HG02588 (cell line): ENCODE measurements around the gene PTPRG.

Source experiments
- ATAC-seq: cut with Tn5 transposase; IDR thresholded peaks from one replicate; pipeline ENCODE4 v1.9.1; 2021; ENCODE audit warnings: mild to moderate bottlenecking, moderate library complexity; ENCODE audit not compliant: unreplicated experiment

The PTPRG gene

DNA sequence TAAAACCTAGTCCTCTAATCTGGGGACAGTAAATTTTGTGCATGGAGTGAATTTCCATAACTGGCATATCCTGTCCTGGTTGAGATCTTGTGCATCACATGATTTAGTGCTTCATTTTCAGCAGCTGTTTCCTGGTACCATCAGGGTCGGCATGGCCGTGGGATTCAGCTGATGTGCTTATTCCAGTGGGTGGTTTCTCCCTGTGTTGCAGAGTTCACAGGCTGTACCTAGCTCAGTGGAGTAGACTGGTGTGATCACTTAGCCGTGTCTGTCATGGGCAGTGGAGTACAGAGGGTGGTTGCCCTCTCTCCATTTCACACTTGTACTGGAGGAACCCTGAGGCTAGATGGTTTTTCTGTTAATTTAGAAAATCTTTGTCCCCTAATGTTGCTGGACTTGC is 228.5 kb downstream of the PTPRG start:
- no peak for ATAC-seq

DNA sequence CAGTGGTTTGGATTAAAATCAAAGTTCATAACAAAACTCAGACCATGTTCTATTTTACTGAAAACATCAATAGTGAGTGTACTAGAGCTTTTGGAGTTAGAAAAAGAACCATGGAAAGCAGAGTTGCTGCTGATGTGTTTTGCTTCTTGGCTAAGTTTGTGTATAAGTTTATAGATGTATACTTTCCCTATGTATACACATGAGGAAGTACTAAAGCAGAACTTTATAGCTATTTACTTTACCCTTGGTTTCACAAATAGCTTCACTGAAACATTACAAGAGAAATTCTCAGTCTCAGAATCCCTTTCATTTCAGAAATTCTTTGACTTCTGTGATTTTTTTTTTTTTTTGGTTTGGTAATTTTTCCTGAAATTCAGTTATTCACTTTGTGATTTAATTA is 229.0 kb downstream of the PTPRG start:
- no peak for ATAC-seq

DNA sequence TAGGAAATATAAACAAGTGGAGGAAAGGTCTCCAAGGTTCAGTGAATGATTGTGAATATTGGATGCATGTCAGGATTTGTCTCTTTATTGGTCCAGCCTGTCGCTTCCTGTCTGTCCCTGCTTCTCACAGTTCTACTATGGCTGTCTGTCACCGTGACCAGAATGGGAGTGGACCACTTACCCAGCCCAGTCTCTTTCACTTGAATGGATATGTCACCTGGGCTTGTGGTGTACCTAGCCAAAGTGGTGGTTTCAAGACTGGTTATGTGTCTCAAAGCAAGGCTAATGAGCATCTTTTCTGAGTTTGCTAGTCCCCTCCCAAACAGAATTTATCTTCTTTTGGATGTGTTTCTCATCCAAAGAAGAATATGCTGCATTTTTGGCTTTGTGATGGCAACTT is 231.7 kb downstream of the PTPRG start:
- ATAC-seq: no peak

DNA sequence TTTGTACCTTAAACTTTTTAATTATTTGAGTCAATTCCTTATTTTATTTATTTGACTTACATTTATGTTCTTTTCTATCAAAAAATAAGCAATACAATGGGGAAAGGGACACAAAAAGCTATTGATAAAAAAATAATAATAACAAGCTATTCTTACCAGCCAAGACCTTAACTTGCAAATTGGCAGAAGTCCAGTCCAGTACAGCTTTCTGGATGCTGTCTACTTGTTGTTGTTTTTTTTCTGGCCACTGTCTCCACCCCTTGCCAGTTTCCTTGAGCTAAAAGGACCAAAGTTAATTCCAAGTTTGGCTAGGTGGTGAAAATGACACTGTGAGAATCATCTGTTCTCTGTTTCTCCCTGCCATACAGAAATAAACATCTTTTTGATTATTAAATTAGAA is 232.2 kb downstream of the PTPRG start:
- ATAC-seq: no peak

DNA sequence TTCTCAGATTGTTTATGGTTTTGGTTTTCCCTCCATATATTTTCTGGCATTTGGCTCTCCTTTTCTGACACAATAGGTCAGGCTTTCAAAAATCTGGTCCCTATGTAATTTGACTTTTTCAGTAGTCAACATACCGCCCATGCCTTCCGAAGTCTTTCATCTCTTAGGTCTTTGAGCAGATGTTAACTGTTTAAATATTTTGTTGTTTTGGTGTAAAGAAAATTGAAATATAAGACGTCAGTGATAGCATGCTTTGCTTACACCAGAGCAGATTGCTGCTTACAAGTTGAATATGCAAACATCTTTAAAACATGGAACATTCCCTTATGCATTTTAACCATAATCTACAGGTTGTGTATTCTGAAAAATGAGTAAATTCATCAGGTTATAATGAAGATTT is 233.0 kb downstream of the PTPRG start:
- ATAC-seq: no peak

DNA sequence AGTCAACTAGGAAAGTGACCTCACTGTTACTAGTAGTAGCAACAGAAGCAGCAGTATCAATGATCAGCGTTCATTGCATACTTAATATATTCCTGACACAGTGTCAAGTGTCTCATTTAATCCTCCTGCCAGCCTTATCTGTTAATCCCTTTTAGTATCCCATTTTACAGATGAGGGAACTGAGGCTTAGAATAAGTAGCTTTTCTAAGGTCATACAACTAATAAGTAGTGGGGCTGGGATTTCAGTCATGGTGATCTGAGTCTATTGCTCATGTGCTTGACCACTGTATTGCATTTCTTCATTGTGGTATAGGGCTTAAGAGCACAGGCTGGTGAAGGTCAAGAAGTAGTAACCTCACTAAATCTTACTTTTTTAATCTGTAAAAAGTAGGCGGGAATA is 233.6 kb downstream of the PTPRG start:
- no peak for ATAC-seq

DNA sequence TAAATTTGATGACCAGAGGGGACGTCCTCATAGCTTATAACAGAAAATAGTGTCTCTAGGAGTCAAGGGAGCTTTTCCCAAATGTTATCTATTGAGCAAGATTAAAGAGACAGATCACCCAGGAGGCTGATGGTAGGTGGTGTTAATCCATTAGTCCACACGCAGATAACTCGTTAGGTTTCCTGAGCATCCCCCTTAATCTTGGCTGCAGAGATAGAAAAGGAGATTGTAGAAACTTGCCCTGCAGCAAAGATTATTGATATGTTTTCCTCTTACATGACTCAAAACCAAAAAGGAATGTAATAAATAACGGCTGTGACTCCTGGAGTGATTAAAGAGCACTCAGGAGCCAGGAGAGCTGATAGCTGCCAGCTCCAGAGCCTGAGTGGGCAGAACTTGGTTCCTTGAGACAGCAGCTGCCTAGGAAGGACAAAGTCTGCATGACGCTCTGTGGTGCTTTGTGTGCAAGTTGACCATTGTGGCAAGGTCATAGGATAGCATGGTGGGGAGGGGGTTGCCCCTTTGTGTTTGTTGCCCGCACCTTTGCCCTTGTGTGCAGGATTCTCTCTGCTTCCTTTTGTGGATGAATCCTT is 234.8 kb downstream of the PTPRG start:
- no peak for ATAC-seq

DNA sequence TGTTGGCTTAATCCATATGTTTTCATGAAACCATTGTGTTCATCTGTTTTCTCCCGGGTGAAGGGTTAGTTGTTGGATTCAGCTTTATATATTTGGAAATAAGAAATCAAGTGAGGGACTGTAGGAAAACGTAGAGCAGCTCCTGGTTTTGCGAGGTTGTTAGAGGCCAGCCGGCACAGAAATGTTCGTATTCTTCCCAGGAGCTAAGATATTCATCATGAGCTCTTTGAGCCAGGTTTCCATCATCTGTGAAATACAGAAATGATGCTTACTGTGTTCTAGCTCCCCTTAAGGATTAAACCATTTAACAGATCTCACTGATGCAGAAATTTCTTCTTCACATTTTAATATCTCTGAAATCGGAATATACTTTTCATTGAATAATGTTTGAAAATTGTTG is 235.5 kb downstream of the PTPRG start:
- ATAC-seq: no peak

DNA sequence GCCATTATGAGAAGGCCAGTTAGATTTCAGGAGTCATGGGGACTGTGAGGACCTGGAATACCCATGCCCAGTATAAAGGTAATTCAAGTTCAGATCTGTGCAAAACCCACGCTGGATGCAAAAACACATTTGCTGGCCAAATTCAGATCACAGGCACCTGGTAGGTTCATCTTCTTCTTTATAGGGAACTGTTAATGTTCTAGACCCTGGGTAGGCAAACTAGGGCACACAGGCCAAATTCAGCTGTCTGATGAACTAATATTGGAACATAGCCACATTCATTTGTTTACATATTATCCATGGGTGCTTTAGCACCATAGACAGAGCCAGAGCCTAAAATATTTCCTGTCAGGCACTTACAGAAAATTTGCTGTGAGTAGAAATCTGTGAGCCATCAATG is 241.4 kb downstream of the PTPRG start:
- ATAC-seq: no peak

DNA sequence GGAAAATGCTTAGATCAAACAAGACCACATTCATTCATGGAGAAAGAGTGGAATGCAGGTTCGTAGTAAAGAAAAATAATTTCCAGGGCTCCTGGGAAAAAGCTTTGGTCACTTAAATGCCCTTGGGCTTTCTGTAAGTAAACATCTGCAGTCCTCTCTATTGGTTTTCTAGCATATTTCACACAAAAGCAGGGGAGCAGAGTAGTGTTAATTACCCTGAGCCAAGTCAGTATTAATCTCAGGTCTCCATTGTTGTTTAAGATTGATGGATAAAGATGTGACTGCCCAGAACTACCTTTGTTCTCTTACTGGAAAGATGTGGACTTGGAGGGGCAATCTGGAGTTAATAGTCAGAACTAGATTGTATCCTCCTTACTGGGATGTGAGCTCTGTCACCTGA is 242.6 kb downstream of the PTPRG start:
- ATAC-seq: no peak

DNA sequence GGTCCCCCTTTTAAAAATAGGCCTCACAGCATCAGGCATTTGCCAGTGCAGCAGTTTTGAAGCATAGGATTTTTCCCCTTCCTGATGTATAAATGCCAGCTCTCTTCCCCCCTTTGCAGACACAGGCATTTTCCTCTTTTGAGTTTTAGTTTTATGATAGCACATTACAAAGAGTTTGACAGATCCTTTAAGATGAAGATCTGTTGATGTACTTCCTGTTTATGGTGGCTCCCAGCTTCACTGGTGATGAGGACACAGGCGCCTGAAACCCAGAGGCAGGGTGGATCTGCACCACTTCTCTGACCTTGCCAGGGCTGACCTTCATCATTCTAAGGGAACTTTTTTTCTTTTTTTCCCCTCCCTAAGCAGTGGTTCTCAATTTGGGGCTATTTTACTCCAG is 243.4 kb downstream of the PTPRG start:
- ATAC-seq: no peak

DNA sequence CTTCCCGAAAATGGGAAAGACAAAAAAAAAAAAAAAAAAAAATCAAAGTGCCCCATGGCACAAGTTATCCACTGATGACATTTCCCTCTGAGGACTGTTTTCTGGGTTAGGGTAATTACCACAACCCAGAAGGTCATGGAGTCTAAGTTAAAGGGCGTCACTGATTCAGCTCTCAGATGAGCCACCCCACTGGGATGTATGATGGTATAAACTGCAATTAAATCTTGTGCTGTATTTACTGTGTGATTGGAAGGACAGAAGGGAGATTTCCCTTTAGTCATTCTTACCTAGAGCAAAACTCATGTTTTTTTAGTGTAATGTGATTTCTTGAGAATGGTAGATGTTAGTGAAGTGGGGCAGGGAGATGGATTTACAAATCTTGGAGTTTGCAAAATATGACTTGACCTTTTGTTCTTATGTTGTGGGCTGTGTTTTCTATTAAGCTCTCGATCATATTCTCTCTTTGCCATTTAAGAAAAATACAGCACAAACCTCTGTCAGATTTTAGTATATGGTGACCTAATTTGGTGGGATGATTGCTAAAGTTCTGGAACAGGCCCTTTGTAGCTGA is 244.2 kb downstream of the PTPRG start:
- no peak for ATAC-seq

DNA sequence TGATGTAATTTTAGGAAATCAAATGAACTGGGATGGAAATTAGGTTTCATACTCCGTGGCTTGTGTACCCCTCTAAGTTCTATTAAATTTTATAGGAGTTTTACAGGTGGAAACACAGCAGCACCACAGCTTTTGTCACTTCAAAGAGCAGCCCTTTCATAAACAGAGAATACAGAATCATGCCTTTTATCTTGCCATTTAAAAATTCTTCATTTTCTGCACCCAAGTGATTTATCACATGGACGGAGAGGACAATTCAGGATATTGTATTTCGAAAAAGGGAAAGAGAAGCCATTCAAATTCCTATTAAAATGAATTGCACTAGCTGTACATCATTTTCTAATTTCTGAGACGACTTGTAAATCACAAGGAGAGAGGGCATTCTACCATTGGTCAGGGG is 245.4 kb downstream of the PTPRG start:
- ATAC-seq: no peak

DNA sequence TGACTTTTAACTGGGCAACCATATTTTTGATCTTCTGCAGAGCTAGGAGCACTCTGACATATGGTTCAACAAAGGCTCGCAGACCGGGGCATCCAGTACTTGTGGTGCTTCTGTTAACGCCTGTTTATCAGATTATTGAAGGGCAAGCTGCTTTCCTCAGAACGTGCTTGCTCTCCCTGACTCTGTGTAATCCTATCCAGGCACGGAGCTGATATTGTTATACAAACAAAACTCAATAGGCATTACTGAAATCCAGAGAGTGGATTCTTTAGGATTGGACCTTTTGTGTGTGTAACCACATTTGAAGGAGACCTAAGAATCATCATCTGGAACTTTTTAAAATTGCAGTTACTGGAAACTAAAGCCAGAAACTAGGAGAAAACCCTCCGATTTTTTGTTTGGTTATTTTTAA is 246.5 kb downstream of the PTPRG start:
- ATAC-seq: no peak

DNA sequence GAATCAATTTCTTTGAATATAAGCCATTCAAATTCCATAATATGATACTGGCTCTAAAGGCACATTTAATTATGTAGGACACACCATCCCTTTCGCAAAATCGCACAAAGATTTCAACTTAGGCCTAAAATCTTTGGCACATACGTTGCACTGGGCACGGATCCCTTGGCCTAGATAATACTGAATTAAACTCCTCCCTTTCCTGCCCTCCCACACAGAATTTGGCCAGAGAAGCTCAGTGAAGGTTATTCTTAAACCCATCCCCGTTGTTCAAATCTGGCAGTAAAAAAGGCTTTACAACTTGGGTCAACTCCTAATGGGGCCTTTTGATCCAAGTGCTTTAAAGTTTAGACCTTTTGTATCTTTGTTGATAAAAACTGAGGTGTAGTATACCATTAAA is 247.2 kb downstream of the PTPRG start:
- ATAC-seq: no peak

DNA sequence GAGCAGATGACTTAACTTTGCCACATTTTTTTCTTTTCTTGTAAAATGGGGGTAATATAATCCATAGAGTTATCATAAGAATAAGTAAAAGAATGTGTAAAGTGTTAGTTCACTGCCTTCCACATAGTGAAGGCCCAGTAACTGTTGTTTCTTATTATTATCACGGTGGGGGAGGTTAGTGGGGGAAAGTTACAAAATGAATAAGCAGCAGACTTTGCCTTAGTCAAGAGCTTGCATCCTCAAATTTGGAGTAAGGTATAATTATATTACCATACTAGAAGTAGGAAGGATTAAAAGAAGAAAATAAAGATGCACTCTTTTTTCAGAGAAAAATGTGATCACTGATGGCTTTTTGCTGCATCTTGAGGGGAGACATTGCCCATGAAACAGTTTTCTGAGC is 247.6 kb downstream of the PTPRG start:
- ATAC-seq: no peak

DNA sequence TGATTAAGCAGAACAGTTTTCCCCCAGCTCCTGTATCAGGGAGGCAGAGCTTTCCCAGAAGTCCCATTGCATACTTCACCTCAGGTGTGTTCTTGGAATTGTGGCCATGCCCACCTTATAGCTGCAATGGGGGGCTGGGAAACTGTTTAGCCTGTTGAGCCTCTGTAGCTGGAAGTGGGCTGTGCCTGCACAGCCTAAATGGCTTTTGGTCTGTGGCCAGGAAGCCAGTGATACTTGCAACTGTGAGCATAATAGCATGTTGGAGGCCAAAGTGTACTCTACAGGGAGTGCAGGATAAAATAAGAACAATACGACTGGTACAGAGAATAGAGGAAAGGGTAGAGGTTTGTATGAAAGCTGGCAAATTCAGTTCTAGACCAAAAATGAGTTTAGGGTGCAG is 248.5 kb downstream of the PTPRG start:
- ATAC-seq: no peak

DNA sequence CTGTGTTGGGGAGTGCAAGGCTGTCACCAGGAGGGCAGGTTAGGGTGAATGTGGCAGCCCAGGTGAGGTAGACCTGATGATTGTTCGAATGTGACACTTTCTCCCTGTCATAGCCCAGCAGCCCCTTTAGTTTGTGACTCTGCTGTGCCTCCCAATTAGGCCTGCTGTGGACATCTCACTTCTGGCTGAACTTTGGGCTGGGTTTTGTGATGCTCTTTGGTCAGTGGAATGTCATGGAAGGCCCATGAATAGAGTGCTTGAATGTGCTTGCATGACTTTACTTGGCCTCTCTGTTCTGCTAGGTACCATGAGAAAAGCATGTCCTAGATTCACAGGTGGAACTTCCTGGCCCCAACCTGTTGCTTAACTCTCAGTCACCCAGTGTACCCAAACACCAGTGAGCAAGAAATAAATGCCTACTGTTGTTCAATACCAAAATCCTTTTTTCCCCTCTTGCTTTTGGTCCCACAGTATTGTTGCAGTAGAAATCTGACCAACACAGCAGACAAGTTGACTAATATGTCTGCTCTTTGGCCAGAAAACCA is 249.7 kb downstream of the PTPRG start:
- ATAC-seq: no peak

DNA sequence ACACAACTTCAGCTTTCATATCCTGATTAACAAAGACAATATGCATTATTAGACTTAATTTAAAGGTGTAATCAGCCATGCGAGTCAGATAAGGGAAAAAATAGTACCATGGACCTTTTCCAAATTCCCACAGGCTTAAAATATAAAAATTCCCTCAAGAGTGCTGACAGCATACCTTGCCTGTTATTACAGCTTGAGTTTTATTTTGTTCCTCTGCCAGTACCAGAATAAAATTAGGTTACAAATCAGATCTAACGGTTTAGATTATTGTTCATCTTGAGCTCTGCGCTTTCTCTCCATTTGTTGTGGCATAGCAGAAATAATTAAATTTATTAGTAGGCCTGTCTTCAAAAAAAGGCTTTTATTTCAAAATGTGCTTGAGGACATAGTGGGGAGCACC is 250.3 kb downstream of the PTPRG start:
- no peak for ATAC-seq

DNA sequence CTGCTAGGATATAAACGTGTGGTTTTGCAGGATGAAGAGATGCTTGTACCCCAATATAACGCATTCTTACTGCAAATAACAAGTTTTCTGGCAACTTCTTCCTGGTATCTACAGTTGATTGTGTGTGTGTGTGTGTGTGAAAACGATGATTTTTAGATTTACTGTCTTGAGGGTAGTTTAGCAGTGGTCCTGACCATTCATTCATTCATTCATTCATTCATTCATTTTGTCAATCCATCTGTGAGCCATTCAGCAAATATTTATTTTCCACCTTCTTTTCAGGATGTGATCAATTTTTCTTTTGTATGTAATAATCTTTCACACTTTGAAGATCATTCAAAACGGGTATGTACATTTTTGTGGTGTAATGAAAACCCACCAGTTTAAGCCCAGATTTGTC is 250.7 kb downstream of the PTPRG start:
- no peak for ATAC-seq

DNA sequence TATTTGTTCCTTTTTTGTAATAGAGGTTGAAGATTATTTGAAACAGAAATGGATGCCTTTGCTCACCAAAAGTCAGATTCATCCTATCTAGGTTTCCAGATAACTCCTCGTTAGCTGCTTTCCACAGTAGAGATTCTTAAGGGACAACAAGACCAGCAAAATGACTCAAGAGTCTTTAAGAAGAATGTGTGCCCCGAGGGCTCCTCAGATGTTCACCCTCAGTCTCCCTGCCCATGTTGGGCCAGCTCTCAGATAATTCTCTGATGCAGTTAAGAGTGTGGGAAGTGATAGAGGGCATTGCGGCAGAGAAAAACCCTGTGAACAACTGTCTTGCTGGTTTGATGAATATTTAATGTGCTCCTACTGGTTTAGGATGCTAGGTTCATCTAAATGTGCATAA is 251.1 kb downstream of the PTPRG start:
- no peak for ATAC-seq

DNA sequence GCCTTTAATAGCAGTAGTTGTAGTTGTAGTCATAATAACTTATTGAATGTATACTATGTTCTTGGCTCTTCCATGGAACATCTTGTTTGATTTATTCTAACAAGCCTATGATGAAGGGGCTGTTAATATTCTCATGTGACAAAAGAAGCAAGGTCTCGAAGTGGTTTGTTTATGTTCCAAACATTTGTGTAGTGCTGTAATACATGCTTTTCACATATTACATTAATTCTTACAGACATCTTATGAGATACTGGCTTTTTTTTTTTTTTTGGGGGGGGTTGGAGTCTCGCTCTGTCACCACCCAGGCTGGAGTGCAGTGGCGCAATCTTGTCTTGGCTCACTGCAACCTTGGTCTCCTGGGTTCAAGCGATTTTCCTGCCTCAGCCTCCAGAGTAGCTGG is 252.3 kb downstream of the PTPRG start:
- ATAC-seq: no peak

DNA sequence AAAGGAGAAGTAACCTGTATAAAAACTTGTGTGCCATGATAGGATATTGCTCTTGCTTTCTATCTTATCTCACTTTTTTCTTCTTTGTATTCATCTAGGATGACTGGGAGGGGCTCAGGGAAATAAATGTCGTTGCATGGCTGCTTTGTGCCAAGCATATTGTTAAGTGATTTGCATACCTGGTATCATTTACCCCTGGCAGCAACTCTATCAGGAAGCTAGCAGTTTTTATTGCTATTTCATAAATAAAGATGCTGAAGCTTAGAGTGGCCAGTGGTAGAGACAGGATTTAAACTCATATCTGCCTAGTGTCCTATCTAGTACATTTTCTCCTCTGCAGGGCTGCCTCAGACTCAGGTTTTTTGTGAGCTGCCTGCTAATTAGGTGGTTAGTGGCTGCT is 253.3 kb downstream of the PTPRG start:
- no peak for ATAC-seq
